ENCODE measurements around the gene FAM107B.

FAM107B gene

DNA sequence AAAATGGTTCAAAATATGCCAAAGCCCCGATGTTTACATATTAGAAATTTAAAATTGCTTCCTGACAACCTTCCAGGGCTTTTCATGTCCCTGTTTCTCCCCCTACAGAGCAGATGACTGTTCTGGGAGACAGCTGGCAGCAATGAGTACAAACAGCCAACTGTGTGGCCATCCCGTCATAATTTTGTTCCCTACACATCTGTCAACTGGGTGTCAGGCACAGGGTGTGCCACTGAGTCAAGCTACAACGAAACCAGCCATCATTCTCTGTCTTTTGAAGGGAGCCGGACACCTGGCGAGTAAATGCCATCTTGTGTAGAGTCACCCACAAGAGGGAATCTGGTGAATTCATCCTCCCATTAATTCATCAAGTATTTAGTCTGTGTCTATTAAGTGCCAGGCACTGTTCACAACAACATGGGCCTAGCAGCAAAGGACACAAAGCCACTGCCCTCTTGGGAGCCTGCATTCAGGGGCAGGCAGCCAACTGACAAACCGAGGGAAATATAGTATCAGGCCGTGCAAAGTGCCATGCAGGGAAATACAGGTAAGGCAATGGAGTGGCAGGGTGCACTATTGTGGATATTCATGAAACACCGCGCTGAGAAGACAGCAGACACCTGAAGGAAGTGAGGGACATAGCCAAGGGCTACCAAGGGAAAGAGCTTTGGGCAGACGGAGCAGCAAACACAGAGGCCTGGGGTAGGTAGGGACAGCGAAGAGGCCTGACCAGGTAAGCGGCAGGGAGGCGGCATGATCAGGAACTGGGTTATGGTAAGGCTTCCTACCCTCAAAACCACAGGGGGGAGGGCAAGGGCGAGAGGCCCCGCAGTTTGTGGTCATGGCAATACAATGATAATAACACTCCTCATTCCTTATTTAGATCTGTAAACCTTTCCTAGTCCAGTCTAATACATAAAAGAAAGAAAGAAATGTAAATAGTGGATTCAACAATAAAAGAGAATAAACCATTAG, 213.6 kb downstream of the FAM107B start:
- no peak overlapping the region for H3K27ac ChIP-seq (ENCODE audit: low read depth, low read length)
- H3K4me3 ChIP-seq (ENCODE audit: low read length), result no peak overlapping the region
- H3K27me3 ChIP-seq (ENCODE audit: insufficient read depth, low read length), result no peaks in the 10 kb centered on the region
- H3K9me3 ChIP-seq (ENCODE audit: insufficient read depth, low read depth, low read length), result no peaks in the 10 kb centered on the region
- H3K9ac ChIP-seq (ENCODE audit: low read depth, low read length), result no peak overlapping the region
- H3K36me3 ChIP-seq (ENCODE audit: insufficient read depth, low read length), result no peaks in the 10 kb centered on the region
- WGBS, result 93% methylated on average over 15 of the region's 15 CpGs
- H3K4me1 ChIP-seq (ENCODE audit: insufficient read depth, low read length), result peaks cover 20% of the 10 kb centered on the region

DNA sequence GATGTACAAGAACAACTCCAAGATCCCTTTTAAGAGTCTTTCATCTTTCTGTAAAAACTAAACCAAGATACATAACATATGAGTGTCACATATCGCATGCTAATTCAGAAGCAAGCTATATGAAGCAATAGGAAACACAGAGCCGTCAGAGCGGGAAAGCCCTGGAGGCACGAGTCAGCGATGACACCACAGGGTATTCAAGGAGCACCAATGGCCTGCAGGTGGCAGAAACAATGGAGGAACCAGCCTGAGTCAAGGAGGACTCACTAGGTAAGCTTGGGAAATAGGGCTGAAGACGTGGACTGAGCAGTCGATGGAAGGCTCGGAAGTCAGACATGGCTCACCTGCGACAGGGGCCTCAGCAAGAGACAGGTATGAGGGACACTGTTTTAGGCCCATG, 214.4 kb downstream of the FAM107B start:
- H3K27me3 ChIP-seq (ENCODE audit: insufficient read depth, low read length), result no peaks in the 10 kb centered on the region
- H3K4me1 ChIP-seq (ENCODE audit: insufficient read depth, low read length), result peaks cover 28% of the 10 kb centered on the region
- no peaks in the 10 kb centered on the region for H3K9me3 ChIP-seq (ENCODE audit: insufficient read depth, low read depth, low read length)
- WGBS, result 71% methylated on average over 9 of the region's 9 CpGs
- no peak overlapping the region for H3K9ac ChIP-seq (ENCODE audit: low read depth, low read length)
- no peak overlapping the region for H3K4me3 ChIP-seq (ENCODE audit: low read length)
- H3K36me3 ChIP-seq (ENCODE audit: insufficient read depth, low read length), result no peaks in the 10 kb centered on the region
- no peak overlapping the region for H3K27ac ChIP-seq (ENCODE audit: low read depth, low read length)

DNA sequence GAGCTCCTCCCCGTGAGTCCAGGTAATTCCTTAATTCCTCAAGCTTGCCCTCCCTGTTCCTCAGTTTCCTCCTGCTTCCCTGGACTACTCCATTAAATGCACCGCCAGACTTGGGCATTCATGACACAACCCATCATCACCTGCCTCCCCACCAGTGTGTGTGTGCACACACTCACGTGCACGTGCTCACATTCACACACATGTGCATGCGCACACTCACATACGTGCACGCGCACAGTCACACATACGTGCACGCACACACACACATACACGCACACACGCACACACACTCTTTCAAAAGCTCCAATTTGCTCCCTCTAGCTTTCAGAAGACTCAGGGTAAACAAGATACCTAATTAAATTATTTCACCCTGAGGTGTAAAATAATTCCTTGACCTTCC, 216.7 kb downstream of the FAM107B start:
- Histone ChIP-seq H3K4me1 (ENCODE audit: insufficient read depth, low read length) (peaks cover 44% of the 10 kb centered on the region), H3K9ac (ENCODE audit: low read depth, low read length) (no peak overlapping the region), H3K4me3 (ENCODE audit: low read length) (no peak overlapping the region), H3K36me3 (ENCODE audit: insufficient read depth, low read length) (no peaks in the 10 kb centered on the region), H3K27ac (ENCODE audit: low read depth, low read length) (no peak overlapping the region), H3K27me3 (ENCODE audit: insufficient read depth, low read length) (no peaks in the 10 kb centered on the region), H3K9me3 (ENCODE audit: insufficient read depth, low read depth, low read length) (no peaks in the 10 kb centered on the region)
- 96% methylated on average over 12 of the region's 12 CpGs for WGBS

DNA sequence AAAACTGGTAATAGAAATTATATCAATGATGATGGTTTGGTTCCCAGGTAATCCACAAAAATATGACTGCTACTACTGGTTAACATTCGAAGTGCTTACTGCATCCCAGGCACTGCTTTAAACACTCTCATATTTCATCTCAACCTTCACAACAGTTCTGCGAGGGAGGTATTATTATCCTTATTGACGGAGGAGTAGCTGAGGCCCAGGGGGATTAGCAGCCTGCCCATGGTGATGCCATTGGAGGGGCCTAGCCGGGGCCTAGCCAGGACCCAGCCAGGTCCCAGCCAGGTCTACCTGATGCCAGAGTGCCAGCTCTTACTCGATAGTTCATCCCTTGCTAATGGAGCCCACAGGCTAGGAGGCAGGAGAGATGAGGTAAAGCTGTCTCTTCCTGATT, 217.1 kb downstream of the FAM107B start:
- H3K4me1 ChIP-seq (ENCODE audit: insufficient read depth, low read length), result peaks cover 40% of the 10 kb centered on the region
- H3K27me3 ChIP-seq (ENCODE audit: insufficient read depth, low read length), result no peaks in the 10 kb centered on the region
- WGBS, result 98% methylated on average over 5 of the region's 5 CpGs
- no peaks in the 10 kb centered on the region for H3K9me3 ChIP-seq (ENCODE audit: insufficient read depth, low read depth, low read length)
- H3K27ac ChIP-seq (ENCODE audit: low read depth, low read length), result no peak overlapping the region
- no peaks in the 10 kb centered on the region for H3K36me3 ChIP-seq (ENCODE audit: insufficient read depth, low read length)
- no peak overlapping the region for H3K4me3 ChIP-seq (ENCODE audit: low read length)
- no peak overlapping the region for H3K9ac ChIP-seq (ENCODE audit: low read depth, low read length)

DNA sequence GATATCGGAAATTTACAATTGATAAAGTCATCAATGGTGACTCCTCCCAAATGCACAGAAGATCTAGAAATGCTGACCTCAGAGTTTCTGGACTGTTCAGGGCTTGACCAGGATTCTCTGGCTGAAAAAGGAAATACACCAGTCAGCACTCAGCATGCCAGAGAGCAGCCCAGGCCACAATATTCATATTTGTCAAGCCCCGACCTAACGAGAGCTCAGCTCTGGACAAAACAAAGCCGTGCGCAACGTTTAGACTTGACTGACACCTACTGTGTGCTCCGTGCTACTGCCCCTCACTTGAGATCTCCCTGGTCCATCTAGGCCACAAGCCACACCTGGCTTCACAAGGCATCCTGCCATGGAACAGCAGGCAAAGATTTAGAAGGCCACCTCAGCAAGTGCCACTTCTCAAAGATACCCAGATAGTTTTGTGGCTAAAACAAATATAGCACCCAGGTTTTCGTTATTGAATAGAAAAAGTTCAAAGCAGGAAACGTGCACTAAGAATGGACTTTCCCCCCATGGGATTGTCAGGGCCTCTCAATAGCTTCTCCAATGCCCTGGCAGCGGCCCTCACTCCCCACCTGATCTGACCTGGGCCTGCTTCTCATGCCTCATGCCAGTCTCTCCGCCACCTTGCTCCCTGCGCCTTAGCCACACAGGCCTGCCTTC, 218.3 kb downstream of the FAM107B start:
- Histone ChIP-seq H3K9me3 (ENCODE audit: insufficient read depth, low read depth, low read length) (no peaks in the 10 kb centered on the region), H3K9ac (ENCODE audit: low read depth, low read length) (no peak overlapping the region), H3K36me3 (ENCODE audit: insufficient read depth, low read length) (no peaks in the 10 kb centered on the region), H3K27me3 (ENCODE audit: insufficient read depth, low read length) (no peaks in the 10 kb centered on the region), H3K27ac (ENCODE audit: low read depth, low read length) (peak overlapping the region; percentile 28; the same call in 1 of the 2 replicates), H3K4me3 (ENCODE audit: low read length) (no peak overlapping the region), H3K4me1 (ENCODE audit: insufficient read depth, low read length) (peaks cover 34% of the 10 kb centered on the region)
- WGBS, result 71% methylated on average over 12 of the region's 12 CpGs

DNA sequence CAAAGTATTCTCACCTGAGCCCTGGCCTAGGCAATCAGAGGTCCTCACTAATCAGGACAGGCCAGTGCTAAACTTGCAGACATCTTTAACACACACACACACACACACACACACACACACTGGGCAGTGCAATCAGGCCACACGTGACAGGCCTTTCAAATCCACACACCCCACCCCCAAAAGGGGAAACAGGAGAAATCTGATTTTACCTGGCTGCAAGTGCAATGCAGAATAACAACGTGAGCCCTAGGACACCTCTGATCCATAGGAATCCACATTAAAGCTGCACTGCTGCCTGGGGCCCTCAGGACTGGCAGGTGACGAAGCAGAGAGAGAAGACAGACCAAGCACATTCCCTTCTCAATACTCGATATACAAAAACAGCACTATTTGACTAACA, 218.9 kb downstream of the FAM107B start:
- H3K4me3 ChIP-seq (ENCODE audit: low read length), result no peak overlapping the region

DNA sequence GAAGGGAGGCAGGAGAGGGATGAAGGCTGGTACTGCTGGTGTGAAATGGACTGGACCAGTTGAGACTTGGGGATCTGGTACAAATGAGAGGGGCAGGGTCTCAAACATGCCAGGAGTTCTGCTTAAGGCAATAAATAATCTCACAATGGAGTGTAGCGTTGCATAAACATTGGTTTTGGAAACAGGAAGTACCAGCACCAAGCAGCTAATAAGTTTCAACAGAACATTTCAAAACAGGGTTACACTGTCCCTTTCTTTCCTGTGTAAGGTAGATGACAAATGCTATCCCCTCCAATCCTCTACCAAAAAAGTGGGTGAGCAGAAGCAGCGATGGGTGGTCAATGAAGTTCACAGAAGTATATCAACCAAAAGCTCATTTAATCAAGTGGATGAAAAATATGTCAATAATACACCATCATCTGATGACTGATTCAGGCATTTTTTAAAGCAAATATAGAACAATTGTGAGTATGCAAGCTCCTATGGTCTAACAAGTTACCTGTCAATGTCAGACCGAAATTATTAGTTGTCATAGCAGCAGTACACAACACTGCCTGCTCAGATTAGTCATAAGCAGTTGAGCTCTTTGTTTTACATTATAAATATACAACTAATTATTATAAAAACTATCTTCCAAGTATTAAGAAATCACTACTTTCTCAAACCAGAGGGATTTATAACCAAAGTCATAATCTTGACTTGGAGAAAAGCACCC, 220.0 kb downstream of the FAM107B start:
- Histone ChIP-seq H3K9me3 (ENCODE audit: insufficient read depth, low read depth, low read length) (no peaks in the 10 kb centered on the region), H3K4me3 (ENCODE audit: low read length) (no peak overlapping the region), H3K36me3 (ENCODE audit: insufficient read depth, low read length) (no peaks in the 10 kb centered on the region), H3K27ac (ENCODE audit: low read depth, low read length) (no peak overlapping the region), H3K27me3 (ENCODE audit: insufficient read depth, low read length) (no peaks in the 10 kb centered on the region), H3K9ac (ENCODE audit: low read depth, low read length) (no peak overlapping the region), H3K4me1 (ENCODE audit: insufficient read depth, low read length) (peaks cover 28% of the 10 kb centered on the region)
- WGBS, result 89% methylated on average over 2 of the region's 3 CpGs

More for the DNA sequence above, 218.9 kb downstream of the FAM107B start:
- no peaks in the 10 kb centered on the region for H3K27me3 ChIP-seq (ENCODE audit: insufficient read depth, low read length)
- no peaks in the 10 kb centered on the region for H3K36me3 ChIP-seq (ENCODE audit: insufficient read depth, low read length)
- H3K27ac ChIP-seq (ENCODE audit: low read depth, low read length), result peak overlapping the region; percentile 28; the same call in 1 of the 2 replicates
- WGBS, result 40% methylated on average over 4 of the region's 4 CpGs
- H3K9ac ChIP-seq (ENCODE audit: low read depth, low read length), result no peak overlapping the region
- peaks cover 33% of the 10 kb centered on the region for H3K4me1 ChIP-seq (ENCODE audit: insufficient read depth, low read length)
- H3K9me3 ChIP-seq (ENCODE audit: insufficient read depth, low read depth, low read length), result no peaks in the 10 kb centered on the region

DNA sequence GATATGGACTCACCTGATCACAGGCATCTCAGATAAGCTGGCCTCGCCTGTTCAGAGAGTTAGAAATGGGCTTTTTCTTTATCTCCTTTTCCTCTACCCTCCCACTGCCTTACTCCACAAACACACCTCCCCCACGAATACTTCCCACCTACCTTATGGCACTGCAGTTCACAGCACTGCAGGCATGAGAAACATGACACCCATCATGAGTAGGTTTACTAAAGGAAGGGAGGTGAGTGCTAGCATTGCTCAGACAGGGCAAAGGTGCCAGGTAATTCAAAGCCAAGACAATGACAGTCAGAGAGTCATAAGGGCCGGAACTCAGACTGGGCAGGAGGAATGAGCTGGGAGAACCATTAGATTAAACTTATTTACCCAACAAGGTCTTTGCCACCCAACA, 220.6 kb downstream of the FAM107B start:
- 75% methylated on average over 3 of the region's 3 CpGs for WGBS
- H3K27me3 ChIP-seq (ENCODE audit: insufficient read depth, low read length), result no peaks in the 10 kb centered on the region
- H3K4me3 ChIP-seq (ENCODE audit: low read length), result no peak overlapping the region
- H3K4me1 ChIP-seq (ENCODE audit: insufficient read depth, low read length), result peaks cover 28% of the 10 kb centered on the region
- H3K36me3 ChIP-seq (ENCODE audit: insufficient read depth, low read length), result no peaks in the 10 kb centered on the region
- H3K27ac ChIP-seq (ENCODE audit: low read depth, low read length), result no peak overlapping the region
- H3K9me3 ChIP-seq (ENCODE audit: insufficient read depth, low read depth, low read length), result no peaks in the 10 kb centered on the region
- H3K9ac ChIP-seq (ENCODE audit: low read depth, low read length), result no peak overlapping the region

DNA sequence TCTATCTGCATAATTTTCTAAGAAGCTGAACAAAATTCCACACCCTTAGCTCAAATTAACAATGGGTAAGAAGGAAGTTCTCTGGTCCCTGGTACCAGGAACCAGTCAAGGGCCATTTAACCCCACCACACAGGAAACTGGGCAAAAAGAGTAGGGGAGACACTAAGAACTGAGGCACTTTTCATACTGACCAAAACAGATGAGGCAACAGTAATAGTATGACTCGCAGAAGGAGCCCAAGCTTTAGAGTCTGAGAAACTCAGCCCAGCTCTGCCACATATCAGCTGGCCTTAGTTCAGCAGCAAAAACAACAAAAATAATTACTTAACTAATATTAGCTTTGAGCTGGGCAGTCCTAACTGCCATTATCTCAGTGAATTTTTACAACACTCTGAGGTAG, 221.2 kb downstream of the FAM107B start:
- H3K9me3 ChIP-seq (ENCODE audit: insufficient read depth, low read depth, low read length), result no peaks in the 10 kb centered on the region
- peaks cover 28% of the 10 kb centered on the region for H3K4me1 ChIP-seq (ENCODE audit: insufficient read depth, low read length)
- no peak overlapping the region for H3K9ac ChIP-seq (ENCODE audit: low read depth, low read length)
- no peak overlapping the region for H3K27ac ChIP-seq (ENCODE audit: low read depth, low read length)
- H3K36me3 ChIP-seq (ENCODE audit: insufficient read depth, low read length), result no peaks in the 10 kb centered on the region
- no peak overlapping the region for H3K4me3 ChIP-seq (ENCODE audit: low read length)
- H3K27me3 ChIP-seq (ENCODE audit: insufficient read depth, low read length), result no peaks in the 10 kb centered on the region
- whole genome bisulfite sequencing, result 93% methylated on average over 1 of the region's 1 CpG

DNA sequence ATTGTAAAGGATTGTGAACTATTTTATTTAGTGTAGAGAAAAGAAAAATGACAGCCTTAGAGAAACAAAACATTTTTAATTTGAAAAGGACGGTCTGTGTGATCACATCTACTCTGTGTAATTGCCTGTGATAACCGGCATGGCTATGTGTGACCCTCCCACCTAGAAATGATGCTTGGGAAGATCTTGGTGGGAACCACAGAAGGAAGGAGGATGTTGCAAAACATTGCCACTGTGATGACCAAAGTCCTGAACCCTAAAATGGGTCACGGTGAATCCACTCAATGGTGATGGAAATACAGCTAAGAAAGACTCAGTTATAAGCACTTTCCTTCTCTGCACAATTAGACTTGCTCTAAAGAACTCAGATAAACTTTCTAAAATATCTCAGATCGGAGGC, 222.7 kb downstream of the FAM107B start:
- Histone ChIP-seq H3K4me3 (ENCODE audit: low read length) (no peak overlapping the region), H3K27me3 (ENCODE audit: insufficient read depth, low read length) (no peaks in the 10 kb centered on the region)
- WGBS, result 89% methylated on average over 4 of the region's 4 CpGs

DNA sequence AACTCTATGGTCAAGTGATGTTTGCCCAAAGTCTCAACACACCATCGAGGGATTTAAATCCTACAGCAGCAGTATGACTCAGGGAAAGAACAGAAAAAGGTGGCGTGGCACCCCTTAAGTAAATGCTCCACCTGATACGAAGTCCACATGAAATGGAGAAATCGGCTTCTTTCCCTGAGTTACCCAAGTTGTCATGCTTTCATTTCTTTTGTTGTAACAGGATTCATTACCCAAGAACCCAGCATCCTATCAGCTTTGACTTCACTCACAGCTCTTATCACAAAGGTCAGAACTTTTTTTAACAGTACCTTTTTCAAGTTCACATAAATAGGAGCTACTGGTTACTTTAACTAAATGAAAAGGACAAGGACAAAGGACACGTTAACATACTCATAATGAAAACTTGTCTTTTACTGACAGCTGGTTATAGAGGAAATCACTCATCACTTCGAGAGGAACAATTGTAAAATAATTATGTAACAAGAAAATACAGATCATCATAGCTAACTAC, 224.2 kb downstream of the FAM107B start:
- 95% methylated on average over 5 of the region's 6 CpGs for WGBS
- Histone ChIP-seq H3K27me3 (ENCODE audit: insufficient read depth, low read length) (no peaks in the 10 kb centered on the region), H3K36me3 (ENCODE audit: insufficient read depth, low read length) (no peaks in the 10 kb centered on the region), H3K9me3 (ENCODE audit: insufficient read depth, low read depth, low read length) (no peaks in the 10 kb centered on the region), H3K4me3 (ENCODE audit: low read length) (no peak overlapping the region), H3K4me1 (ENCODE audit: insufficient read depth, low read length) (peaks cover 27% of the 10 kb centered on the region), H3K9ac (ENCODE audit: low read depth, low read length) (no peak overlapping the region), H3K27ac (ENCODE audit: low read depth, low read length) (no peak overlapping the region)

More for the DNA sequence above, 222.7 kb downstream of the FAM107B start:
- no peak overlapping the region for H3K9ac ChIP-seq (ENCODE audit: low read depth, low read length)
- peaks cover 36% of the 10 kb centered on the region for H3K4me1 ChIP-seq (ENCODE audit: insufficient read depth, low read length)
- H3K27ac ChIP-seq (ENCODE audit: low read depth, low read length), result no peak overlapping the region
- no peaks in the 10 kb centered on the region for H3K9me3 ChIP-seq (ENCODE audit: insufficient read depth, low read depth, low read length)
- H3K36me3 ChIP-seq (ENCODE audit: insufficient read depth, low read length), result no peaks in the 10 kb centered on the region
